GM12864 (cell line): Measurements from ENCODE around the gene PGLYRP3.
A peak's percentile ranks its signal among the peaks of the same experiment; 100 is the strongest.

Experiments
- DNase-seq: peaks from one replicate; pipeline ENCODE4 v3.0.0-alpha.2; 2011; ENCODE audit warnings: low read depth
- H3K4me3 ChIP-seq: 2 replicates; pipeline ENCODE4 v1.5.1; 2011; ENCODE audit warnings: mild to moderate bottlenecking, low read depth, low read length, control low read depth
- CTCF ChIP-seq: IDR thresholded peaks from 2 replicates; pipeline ENCODE4 v1.5.1; 2011; ENCODE audit warnings: low read depth, mild to moderate bottlenecking, moderate library complexity, low read length, control low read depth, inconsistent platforms; ENCODE audit errors: missing control alignments

PGLYRP3 gene

DNA sequence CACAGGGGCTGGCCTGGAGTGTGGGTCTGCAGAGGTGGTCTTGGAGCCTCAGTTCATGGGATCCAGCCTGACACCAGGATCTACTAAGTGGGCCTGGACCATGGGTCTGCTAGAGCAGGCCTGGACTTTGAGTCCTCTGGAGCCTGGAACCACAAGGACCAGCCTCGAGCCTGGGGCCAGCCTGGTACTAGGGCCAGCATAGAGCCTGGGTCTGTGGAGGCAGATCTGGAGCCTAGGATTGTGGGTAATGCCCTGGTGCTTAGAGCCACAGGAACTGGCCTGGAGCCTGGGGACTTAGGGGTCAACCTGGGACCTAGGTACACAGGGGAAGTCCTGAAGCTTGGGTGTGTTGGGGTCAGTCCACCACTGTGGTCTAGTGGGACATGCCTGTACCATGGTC, 40.6 kb downstream of the PGLYRP3 start:
- TF ChIP-seq CTCF, result no peak
- H3K4me3 ChIP-seq, result no peak overlapping the region
- no peak for DNase-seq

- no peak for DNase-seq
- no peak for TF ChIP-seq CTCF
- no peak overlapping the region for H3K4me3 ChIP-seq
Measured at GRCh38 chr1:153271711-153272110, 41.0 kb downstream of the PGLYRP3 start.

DNA sequence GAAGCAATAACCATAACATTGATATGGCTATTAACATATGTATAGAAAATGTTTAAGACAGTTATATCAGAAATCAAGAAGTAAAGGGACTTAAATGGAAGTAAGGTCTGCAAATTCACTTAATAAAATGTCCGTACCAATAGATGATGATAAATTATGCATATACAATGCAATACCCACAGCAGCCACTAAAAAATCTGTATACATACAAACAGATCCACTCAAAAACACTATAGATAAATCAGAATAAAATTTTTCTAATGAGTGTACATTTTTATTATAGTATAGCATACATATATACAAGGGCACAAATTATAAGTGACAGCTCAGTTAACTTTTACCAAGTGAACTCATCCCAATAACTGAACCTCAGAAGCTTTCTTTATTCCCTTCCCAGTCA, 47.3 kb downstream of the PGLYRP3 start:
- peak; percentile 15 for TF ChIP-seq CTCF
- no peak for DNase-seq
- H3K4me3 ChIP-seq, result no peak overlapping the region

DNA sequence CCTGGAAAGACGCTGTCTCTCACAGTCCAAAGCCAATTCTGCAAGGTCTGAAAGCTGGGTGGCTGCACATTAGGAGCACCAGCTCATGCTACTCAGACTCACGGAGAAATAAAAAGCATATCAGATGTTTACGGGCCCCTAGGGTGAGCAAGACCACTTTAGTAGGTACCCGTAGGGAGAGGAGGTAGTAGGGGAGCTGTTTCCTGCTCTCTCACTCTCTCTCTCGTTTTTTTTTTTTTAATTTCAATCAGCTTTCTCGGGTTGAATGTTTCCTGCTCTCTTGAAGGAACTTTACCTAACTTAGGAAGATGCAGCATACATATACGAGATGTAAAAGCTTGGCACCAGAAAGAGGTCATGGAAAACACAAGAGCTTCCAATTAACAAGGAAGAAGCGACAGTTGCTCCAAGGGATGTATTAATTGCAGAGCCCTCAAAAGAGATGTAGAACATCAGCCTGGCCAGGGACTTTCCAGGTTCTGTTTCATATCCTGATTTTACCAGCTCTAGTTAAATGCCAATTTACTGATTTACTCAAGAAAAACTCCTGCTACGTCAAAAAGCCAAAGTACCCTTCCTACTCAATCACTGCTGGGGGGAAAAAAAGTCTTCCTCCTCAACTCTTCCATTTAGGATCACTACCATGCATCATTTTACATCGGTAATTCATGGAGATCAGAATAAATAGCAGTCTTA, 50.1 kb downstream of the PGLYRP3 start:
- DNase-seq, result no peak
- TF ChIP-seq CTCF, result no peak
- peak overlapping the region; percentile 19; the same call in 1 of the 2 replicates for H3K4me3 ChIP-seq

DNA sequence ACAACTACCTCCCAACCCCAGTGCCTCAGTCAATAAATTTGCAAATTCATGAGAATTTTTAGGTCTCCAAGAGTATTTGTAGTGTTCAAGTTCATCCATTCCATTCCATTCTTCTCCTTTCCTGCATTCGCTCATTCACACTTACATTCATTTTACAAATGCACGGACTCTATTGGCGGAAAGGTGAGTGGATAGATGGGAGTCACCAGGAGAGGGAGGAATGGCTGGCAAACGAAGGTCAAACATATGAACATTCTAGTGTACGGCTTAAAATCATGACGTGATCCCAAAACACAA, 50.7 kb downstream of the PGLYRP3 start:
- no peak for TF ChIP-seq CTCF
- peak overlapping the region; percentile 20 for H3K4me3 ChIP-seq
- no peak for DNase-seq

GRCh38 chr1:153261281-153262069, 51.3 kb downstream of the PGLYRP3 start:
- no peak for TF ChIP-seq CTCF
- H3K4me3 ChIP-seq, result peak overlapping the region; percentile 20
- no peak for DNase-seq
